GM18867 (cell line): Measurements from ENCODE around the gene PUS1.

Source experiments
- ATAC-seq: cut with Tn5 transposase; IDR thresholded peaks from one replicate; pipeline ENCODE4 v1.9.1; 2021; ENCODE audit warnings: mild to moderate bottlenecking, moderate library complexity; ENCODE audit not compliant: unreplicated experiment

The PUS1 gene

DNA sequence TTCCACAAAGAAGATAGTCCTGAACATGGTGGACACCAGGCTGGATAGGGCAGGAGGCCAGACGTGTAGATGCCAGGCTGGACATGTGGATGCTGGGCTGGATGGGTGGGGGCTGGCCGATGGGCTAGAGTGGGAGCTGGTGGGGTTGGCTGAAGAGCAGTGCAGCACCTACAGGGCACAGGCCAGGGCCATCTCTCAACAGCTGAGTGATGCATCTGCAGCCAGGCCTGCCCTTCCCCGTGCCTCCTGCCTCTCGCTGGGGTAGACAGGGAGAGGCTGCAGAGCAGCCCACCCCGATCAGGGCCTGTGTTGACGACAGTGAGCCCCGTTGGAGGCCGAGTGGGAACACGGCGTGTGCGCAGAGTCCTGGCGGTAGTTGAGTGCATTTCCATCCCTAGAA is 59.9 kb downstream of the PUS1 start:
- no peak for ATAC-seq

DNA sequence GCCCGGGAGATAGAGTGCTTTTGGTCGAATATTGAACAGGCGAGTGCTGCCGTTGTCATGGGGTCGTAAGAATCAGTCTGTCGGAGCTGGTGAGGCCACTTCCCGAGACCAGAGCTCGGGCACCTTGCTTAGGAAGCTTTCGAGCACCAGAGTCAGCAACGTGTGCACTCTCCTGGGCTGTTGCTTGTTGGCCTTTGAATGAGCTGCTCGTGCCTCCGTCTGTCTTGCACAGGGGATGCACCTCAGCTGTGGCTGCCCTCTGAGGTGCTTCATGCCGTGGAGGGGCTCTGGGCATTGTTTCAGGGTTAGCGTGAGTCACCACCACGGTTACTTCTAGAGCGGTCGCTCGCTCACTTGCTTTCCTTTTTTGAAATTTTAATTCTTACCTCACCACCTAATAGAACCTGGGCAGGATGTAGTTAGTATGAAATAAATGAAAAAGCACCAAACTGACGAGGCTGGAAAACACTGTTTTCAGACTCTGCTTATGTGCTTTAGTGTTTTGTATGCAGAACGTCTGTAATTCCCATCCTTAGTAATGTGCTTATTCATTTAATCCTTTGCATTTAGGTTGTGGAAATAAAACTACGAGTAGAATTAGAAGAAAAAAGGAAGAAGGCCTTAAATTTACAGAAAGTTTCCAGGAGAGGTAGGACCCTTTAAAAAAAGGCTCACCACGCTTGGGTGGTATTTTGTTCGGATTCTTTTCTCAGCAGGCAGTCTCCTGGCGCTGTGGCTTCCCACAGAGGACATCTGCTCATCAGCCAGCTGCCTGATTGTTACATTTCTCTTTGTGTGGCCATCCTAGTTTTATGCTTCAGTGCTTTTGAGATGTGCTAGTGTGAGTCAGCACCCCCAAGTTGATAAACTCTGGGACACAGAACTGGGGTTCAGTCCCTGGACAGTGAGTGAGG is 61.2 kb downstream of the PUS1 start:
- no peak for ATAC-seq

DNA sequence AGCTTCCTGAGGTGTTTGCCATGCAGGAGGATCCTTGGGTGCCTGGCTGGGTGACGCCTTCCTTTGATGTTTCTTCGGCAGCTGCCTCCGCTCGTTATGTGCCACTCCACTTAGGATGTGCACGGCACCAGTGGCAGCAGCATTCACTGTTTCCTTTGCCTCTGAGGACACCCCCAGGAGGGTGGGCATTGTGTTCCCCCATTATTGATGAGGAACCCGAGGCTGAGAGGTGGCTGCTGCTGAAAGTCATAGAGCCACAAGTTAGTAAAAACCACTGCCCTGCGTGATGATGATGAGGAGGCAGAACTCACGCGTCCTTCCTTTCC is 61.9 kb downstream of the PUS1 start:
- no peak for ATAC-seq

DNA sequence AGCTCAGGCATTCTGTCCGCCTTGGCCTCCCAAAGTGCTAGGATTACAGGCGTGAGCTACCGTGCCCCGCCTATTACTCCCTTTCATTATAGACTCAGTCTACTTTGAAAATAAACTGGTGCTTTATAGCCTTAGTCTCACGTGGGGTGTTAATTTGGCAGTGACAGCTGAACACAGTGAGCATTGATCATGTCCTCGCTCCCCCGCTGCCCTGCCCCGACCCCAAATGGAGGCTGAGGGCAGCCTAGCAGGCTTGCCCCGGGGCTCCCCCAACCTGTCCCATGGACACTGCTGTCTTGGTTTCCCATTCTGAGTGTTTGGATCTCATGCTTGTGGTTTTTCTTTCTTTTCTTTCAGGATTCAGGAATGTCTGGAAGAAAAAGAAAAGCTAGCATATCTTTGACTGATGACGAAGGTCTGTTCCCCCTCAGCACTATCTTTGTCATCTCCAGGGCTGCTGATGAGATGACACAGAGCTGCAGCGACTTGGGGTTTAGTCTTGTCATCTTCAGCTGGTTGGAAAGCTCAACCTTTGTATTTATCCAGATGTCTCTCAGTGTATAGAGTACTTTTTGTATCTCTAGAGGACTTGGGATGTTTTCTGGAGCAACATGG is 62.8 kb downstream of the PUS1 start:
- ATAC-seq: no peak

DNA sequence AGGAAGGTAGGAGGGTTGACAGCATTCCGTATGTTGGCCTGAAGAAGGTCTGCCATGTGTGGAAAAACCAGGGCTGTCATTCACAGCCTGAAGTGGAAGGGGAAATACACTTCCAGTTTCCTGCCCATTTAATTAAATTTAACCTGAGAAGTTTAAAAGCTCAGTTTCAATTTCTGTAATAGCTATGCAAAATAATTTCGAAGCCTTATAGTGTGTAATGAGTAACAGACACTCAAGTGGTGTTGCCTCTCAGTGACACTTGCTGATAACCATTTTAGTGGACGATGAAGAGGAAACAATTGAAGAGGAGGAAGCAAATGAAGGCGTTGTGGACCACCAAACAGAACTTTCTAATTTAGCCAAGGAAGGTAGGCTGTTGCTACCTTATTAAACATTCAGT is 65.5 kb downstream of the PUS1 start:
- peak; percentile 82 for ATAC-seq
